Measurements from ENCODE around the gene DMAC1.

DMAC1 gene

GRCh38 chr9:7841831-7842230 lies 42.3 kb upstream of the DMAC1 start:
- no peaks in the 10 kb centered on the region for H3K79me2 ChIP-seq (ENCODE audit: insufficient read depth, low read depth)
- H3K4me2 ChIP-seq, result no peak overlapping the region
- no peaks in the 10 kb centered on the region for H3K36me3 ChIP-seq (ENCODE audit: insufficient read depth)
- H2AFZ ChIP-seq (ENCODE audit: low read depth), result no peak overlapping the region
- H3K27me3 ChIP-seq (ENCODE audit: insufficient read depth, low read depth), result no peaks in the 10 kb centered on the region
- H3K4me3 ChIP-seq (IDR thresholded peaks at IDR 0.05; ENCODE audit: insufficient read depth, low read depth, low read length), result no peak overlapping the region
- TF ChIP-seq, protein P1, sequence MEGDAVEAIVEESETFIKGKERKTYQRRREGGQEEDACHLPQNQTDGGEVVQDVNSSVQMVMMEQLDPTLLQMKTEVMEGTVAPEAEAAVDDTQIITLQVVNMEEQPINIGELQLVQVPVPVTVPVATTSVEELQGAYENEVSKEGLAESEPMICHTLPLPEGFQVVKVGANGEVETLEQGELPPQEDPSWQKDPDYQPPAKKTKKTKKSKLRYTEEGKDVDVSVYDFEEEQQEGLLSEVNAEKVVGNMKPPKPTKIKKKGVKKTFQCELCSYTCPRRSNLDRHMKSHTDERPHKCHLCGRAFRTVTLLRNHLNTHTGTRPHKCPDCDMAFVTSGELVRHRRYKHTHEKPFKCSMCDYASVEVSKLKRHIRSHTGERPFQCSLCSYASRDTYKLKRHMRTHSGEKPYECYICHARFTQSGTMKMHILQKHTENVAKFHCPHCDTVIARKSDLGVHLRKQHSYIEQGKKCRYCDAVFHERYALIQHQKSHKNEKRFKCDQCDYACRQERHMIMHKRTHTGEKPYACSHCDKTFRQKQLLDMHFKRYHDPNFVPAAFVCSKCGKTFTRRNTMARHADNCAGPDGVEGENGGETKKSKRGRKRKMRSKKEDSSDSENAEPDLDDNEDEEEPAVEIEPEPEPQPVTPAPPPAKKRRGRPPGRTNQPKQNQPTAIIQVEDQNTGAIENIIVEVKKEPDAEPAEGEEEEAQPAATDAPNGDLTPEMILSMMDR (conservative IDR thresholded peaks at IDR 0.05; ENCODE audit: low read depth, low read length), result no peak
- no peaks in the 10 kb centered on the region for H3K4me1 ChIP-seq (ENCODE audit: low read depth, poor library complexity, severe bottlenecking)
- H4K20me1 ChIP-seq (ENCODE audit: insufficient read depth), result no peaks in the 10 kb centered on the region
- H3K9ac ChIP-seq, result no peak overlapping the region
- H3K27ac ChIP-seq, result no peak overlapping the region

GRCh38 chr9:7834531-7834930 lies 35.0 kb upstream of the DMAC1 start:
- no peak overlapping the region for H3K4me2 ChIP-seq
- no peak overlapping the region for H3K9ac ChIP-seq
- H4K20me1 ChIP-seq (ENCODE audit: insufficient read depth), result no peaks in the 10 kb centered on the region
- H3K4me1 ChIP-seq (ENCODE audit: low read depth, poor library complexity, severe bottlenecking), result no peaks in the 10 kb centered on the region
- H3K79me2 ChIP-seq (ENCODE audit: insufficient read depth, low read depth), result no peaks in the 10 kb centered on the region
- H2AFZ ChIP-seq (ENCODE audit: low read depth), result no peak overlapping the region
- no peak overlapping the region for H3K27ac ChIP-seq
- no peaks in the 10 kb centered on the region for H3K27me3 ChIP-seq (ENCODE audit: insufficient read depth, low read depth)
- no peak overlapping the region for H3K4me3 ChIP-seq (IDR thresholded peaks at IDR 0.05; ENCODE audit: insufficient read depth, low read depth, low read length)
- H3K36me3 ChIP-seq (ENCODE audit: insufficient read depth), result no peaks in the 10 kb centered on the region
- TF ChIP-seq, protein P1 (conservative IDR thresholded peaks at IDR 0.05; ENCODE audit: low read depth, low read length), result no peak

DNA sequence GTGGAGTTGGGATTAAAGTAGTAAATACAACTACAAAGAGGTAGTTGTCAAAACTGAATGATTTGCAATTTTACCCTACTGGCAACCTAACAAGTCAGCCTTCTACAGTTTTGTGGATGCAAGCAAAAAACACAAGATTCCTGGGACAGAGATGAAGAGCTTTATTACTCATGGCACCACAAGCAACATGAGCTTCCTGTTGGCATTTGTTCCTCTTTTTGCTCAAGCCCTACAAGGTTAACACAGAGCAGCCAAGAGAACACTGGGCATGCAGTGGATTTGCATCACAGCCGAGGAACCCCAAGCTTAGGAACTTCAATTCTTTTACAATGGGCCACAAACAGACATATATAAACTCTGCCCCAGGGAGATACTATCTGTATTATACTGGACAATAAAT lies 28.8 kb upstream of the DMAC1 start:
- H3K79me2 ChIP-seq (ENCODE audit: insufficient read depth, low read depth), result no peaks in the 10 kb centered on the region
- no peaks in the 10 kb centered on the region for H3K27me3 ChIP-seq (ENCODE audit: insufficient read depth, low read depth)
- no peak overlapping the region for H3K4me2 ChIP-seq
- H2AFZ ChIP-seq (ENCODE audit: low read depth), result no peak overlapping the region
- no peaks in the 10 kb centered on the region for H4K20me1 ChIP-seq (ENCODE audit: insufficient read depth)
- H3K36me3 ChIP-seq (ENCODE audit: insufficient read depth), result no peaks in the 10 kb centered on the region
- no peak overlapping the region for H3K9ac ChIP-seq
- H3K4me3 ChIP-seq (IDR thresholded peaks at IDR 0.05; ENCODE audit: insufficient read depth, low read depth, low read length), result no peak overlapping the region
- no peak overlapping the region for H3K27ac ChIP-seq
- H3K4me1 ChIP-seq (ENCODE audit: low read depth, poor library complexity, severe bottlenecking), result no peaks in the 10 kb centered on the region
- TF ChIP-seq, protein P1 (conservative IDR thresholded peaks at IDR 0.05; ENCODE audit: low read depth, low read length), result no peak

DNA sequence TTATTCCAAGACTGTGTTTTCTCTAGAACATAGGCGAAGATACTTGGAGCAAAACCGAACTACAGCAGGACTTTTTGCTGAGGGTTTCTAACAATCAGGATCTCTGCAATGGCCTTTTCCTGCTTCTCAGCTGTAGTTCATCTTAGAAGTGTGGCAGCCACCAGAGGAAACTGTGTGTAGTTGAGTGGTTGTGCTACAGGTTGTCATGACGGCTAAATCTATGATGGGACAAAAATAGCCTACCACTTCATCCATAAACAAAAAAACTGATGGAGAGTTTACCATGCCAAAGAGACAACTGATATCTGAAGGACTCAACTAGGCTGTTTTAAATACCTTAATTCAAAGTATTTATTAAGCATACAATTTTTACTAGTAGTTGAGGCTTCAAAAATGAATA lies 28.2 kb upstream of the DMAC1 start:
- H3K4me3 ChIP-seq (IDR thresholded peaks at IDR 0.05; ENCODE audit: insufficient read depth, low read depth, low read length), result no peak overlapping the region
- H3K9ac ChIP-seq, result no peak overlapping the region
- no peaks in the 10 kb centered on the region for H4K20me1 ChIP-seq (ENCODE audit: insufficient read depth)
- no peaks in the 10 kb centered on the region for H3K27me3 ChIP-seq (ENCODE audit: insufficient read depth, low read depth)
- no peak overlapping the region for H2AFZ ChIP-seq (ENCODE audit: low read depth)
- H3K4me2 ChIP-seq, result no peak overlapping the region
- no peaks in the 10 kb centered on the region for H3K36me3 ChIP-seq (ENCODE audit: insufficient read depth)
- no peak overlapping the region for H3K27ac ChIP-seq
- TF ChIP-seq, protein P1 (conservative IDR thresholded peaks at IDR 0.05; ENCODE audit: low read depth, low read length), result no peak
- no peaks in the 10 kb centered on the region for H3K4me1 ChIP-seq (ENCODE audit: low read depth, poor library complexity, severe bottlenecking)
- no peaks in the 10 kb centered on the region for H3K79me2 ChIP-seq (ENCODE audit: insufficient read depth, low read depth)

Measured in KMS-11 (cell line).